Measurements from ENCODE around the gene MFSD2B.

MFSD2B gene

GRCh38 chr2:24050041-24050979, 40.4 kb downstream of the MFSD2B start:
- no peak for DNase-seq (ENCODE audit: low read depth in 1 of 2, low spot score in 1 of 2)

DNA sequence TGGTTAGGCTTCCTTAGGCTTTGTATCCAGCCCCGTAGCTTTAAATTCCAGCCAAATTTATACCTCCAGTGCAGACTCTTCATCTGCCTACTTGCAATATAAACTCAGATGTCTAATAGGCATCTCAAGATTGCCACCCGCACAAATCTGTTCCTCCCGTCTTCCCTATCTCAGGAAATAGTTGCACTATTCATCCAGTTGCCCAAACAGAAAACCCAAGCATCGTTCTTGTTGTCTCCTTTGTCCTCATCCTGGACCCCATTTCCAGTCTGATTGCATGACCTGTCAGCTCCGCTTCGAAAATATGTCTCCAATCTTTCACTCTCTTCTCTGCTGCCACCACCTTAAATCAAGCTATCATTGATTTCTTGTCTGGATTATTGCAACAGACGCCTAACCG, 41.9 kb downstream of the MFSD2B start:
- DNase-seq (ENCODE audit: low read depth in 1 of 2, low spot score in 1 of 2): no peak

DNA sequence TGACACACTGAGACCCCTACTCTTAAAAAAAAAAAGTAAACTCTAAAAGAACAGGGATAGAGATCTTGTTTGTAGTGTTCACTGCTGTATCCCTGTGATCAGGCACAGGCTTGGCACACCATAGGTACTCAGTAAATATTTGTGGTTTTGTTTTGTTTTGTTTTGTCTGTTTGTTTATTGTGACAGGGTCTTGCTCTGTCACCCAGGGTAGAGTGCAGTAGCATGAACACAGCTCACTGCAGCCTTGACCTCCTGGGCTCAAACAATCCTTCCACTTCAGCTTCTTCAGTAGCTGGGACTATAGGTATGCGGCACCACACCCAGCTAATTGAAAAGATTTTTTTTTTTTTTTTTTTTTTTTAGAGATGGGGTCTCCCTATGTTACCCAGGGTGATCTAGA, 43.1 kb downstream of the MFSD2B start:
- DNase-seq (ENCODE audit: low read depth in 1 of 2, low spot score in 1 of 2): no peak

DNA sequence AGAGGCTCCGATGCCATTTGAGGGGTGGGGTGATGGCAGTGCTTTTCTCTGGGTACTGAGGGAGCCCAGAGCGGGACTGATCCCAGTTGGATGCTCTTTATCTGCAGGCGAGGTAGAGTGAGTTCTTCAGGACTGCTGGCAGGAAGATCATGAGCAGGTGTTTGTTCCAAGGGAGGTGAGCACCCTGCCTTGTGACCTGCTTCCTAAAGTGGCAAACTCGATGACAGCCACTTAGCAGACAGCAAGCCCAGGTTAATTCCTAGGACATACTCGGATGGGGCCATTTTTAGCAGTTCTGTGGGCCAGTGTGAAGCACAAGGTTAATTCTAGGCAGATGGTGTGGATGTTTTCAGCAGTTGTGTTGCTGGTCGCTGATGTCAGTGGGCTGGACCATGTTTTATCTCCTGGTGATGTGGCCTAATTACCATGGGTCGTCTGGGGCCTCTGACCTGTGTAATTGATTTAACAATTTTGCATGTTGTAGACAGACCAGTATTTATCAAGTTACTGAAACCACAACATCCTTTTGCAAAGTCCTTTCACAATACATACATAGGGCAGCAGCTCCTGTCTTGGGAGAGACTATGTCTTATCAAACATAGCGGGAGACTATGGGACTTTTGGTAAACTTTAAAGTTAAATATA, 44.6 kb downstream of the MFSD2B start:
- no peak for DNase-seq (ENCODE audit: low read depth in 1 of 2, low spot score in 1 of 2)

GRCh38 chr2:24055750-24056149, 45.9 kb downstream of the MFSD2B start:
- DNase-seq (ENCODE audit: low read depth in 1 of 2, low spot score in 1 of 2): no peak

GRCh38 chr2:24058564-24059271, 48.8 kb downstream of the MFSD2B start:
- no peak for DNase-seq (ENCODE audit: low read depth in 1 of 2, low spot score in 1 of 2)

GRCh38 chr2:24065341-24065740, 55.5 kb downstream of the MFSD2B start:
- no peak for DNase-seq (ENCODE audit: low read depth in 1 of 2, low spot score in 1 of 2)

DNA sequence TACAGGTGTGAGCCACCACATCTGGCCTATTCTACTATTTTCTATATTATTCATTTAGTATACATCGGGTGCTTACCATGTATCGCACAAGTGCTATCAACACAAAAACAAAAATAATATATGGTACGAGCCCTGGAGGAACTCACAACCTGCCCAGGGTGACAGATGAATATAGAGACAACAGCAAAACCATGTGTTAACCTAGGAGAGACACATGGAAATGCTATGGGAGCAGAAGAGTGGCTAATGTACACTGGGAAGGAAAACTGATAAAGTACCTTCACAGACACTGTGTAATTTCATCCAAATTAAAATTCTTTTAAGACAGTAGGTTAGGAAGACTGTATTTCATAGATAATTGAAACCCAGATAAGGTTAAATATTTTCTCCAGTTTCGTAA, 62.4 kb downstream of the MFSD2B start:
- no peak for DNase-seq (ENCODE audit: low read depth in 1 of 2, low spot score in 1 of 2)

DNA sequence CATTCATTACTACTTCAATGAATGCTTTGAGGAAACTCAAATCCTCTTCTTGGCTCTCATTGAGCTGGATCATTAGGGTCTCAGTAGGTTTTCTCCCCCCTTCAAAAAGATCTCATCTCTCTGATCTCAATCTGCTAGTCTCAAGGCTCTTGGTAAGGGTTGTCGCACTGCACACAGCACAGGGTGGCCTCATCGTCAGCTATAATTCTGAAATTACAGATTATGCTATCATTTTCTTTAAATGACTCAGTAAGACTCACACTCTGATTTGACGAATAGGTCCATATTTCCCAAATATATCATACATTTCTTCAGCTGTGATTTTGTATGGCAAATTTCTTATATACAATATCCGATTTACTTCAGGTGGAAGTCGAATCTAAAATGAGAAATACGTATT, 63.9 kb downstream of the MFSD2B start:
- no peak for DNase-seq (ENCODE audit: low read depth in 1 of 2, low spot score in 1 of 2)

DNA sequence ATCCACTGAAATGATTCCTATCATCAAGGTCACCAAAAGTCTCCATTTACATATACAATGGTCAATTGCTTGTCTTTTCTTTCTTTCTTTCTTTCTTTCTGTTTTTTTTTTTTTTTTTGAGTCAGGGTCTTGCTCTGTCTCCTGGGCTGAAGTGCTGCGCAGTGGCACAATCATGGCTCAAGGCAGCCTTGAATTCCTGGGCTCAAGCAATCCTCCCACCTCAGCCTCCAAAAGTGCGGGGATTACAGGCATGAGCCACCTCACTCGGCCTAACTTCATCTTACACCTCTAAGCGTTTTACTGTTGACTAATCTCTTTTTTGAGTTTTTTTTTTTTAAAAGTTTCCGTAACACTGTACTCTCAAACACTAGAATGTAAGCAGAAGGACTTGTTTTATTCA, 65.4 kb downstream of the MFSD2B start:
- DNase-seq (ENCODE audit: low read depth in 1 of 2, low spot score in 1 of 2): no peak

All from stimulated activated CD4-positive, alpha-beta T cell treated with anti-CD3 and anti-CD28 coated beads, Interleukin-15, amount 100 ng/mL, for 1 hour (primary cell).